ENCODE results near the gene LILRB1.
"Not testable (repeated sequence)": the region's sequence is repeated elsewhere in the genome, so short reads cannot be mapped to it uniquely, and the experiment has no call there.

LILRB1 gene

GRCh38 chr19:54624934-54625730 lies 5.2 kb upstream of the LILRB1 start:
- DNase-seq (ENCODE audit: low read depth in 3 of 3) = not testable (repeated sequence)

- DNase-seq (ENCODE audit: low read depth in 3 of 3) = no peak
Observed at GRCh38 chr19:54626757-54627156, 3.5 kb upstream of the LILRB1 start.

- DNase-seq (ENCODE audit: low read depth in 3 of 3) = not testable (repeated sequence)
Observed at GRCh38 chr19:54627912-54628311, 2.4 kb upstream of the LILRB1 start.

GRCh38 chr19:54630782-54631181 lies 498 bp downstream of the LILRB1 start:
- DNase-seq (ENCODE audit: low read depth in 3 of 3) = no peak

GRCh38 chr19:54631489-54632337 lies 1.4 kb downstream of the LILRB1 start:
- DNase-seq (ENCODE audit: low read depth in 3 of 3) = not testable (repeated sequence)

- not testable (repeated sequence) for DNase-seq (ENCODE audit: low read depth in 3 of 3)
Observed at GRCh38 chr19:54632517-54632916, 2.2 kb downstream of the LILRB1 start.

GRCh38 chr19:54633401-54633800 lies 3.1 kb downstream of the LILRB1 start:
- no peak for DNase-seq (ENCODE audit: low read depth in 3 of 3)

- DNase-seq (ENCODE audit: low read depth in 3 of 3) = not testable (repeated sequence)
Observed at GRCh38 chr19:54636081-54636480, 5.8 kb downstream of the LILRB1 start.

GRCh38 chr19:54638683-54639082 lies 8.4 kb downstream of the LILRB1 start:
- no peak for DNase-seq (ENCODE audit: low read depth in 3 of 3)

GRCh38 chr19:54642953-54643352 lies 12.7 kb downstream of the LILRB1 start:
- DNase-seq (ENCODE audit: low read depth in 3 of 3) = not testable (repeated sequence)

- DNase-seq (ENCODE audit: low read depth in 3 of 3) = not testable (repeated sequence)
Observed at GRCh38 chr19:54643583-54643982, 13.3 kb downstream of the LILRB1 start.

GRCh38 chr19:54644056-54644455 lies 13.8 kb downstream of the LILRB1 start:
- DNase-seq (ENCODE audit: low read depth in 3 of 3) = no peak

- no peak for DNase-seq (ENCODE audit: low read depth in 3 of 3)
Observed at GRCh38 chr19:54646331-54646841, 16.1 kb downstream of the LILRB1 start.

- no peak for DNase-seq (ENCODE audit: low read depth in 3 of 3)
Observed at GRCh38 chr19:54648129-54648528, 17.8 kb downstream of the LILRB1 start.

- DNase-seq (ENCODE audit: low read depth in 3 of 3) = no peak
Observed at GRCh38 chr19:54650108-54650655, 19.9 kb downstream of the LILRB1 start.

GRCh38 chr19:54653181-54653809 lies 23.0 kb downstream of the LILRB1 start:
- DNase-seq (ENCODE audit: low read depth in 3 of 3) = no peak

- no peak for DNase-seq (ENCODE audit: low read depth in 3 of 3)
Observed at GRCh38 chr19:54654447-54655321, 24.4 kb downstream of the LILRB1 start.

- no peak for DNase-seq (ENCODE audit: low read depth in 3 of 3)
Observed at GRCh38 chr19:54659300-54659699, 29.0 kb downstream of the LILRB1 start.

GRCh38 chr19:54660306-54660705 lies 30.0 kb downstream of the LILRB1 start:
- no peak for DNase-seq (ENCODE audit: low read depth in 3 of 3)

GRCh38 chr19:54660964-54661363 lies 30.7 kb downstream of the LILRB1 start:
- DNase-seq (ENCODE audit: low read depth in 3 of 3) = no peak

All from stimulated activated CD4-positive, alpha-beta T cell treated with anti-CD3 and anti-CD28 coated beads, TNF-alpha, amount 100 ng/mL, for 4 hours (primary cell).